Natural killer cell (primary cell): ENCODE results near the gene PTPRM. TPM values are rescaled to one million over a fixed set of nuclear protein-coding genes. Genes with fewer than 3 reads are reported as not detected.

Experiments used
- ATAC-seq, 3 donors: fragments of 150-1000 bp in 2 of 3; fragments of 200-7000 bp in 1 of 3; cut with Tn5 transposase; 1 replicate in 1 of 3; 2 replicates in 2 of 3; pipeline ENCODE4 v1.10.0; 2021; ENCODE audit warnings: mild to moderate bottlenecking in 2 of 3, moderate library complexity in 2 of 3
- DNase-seq, 2 donors: peaks; one replicate each; pipeline versions ENCODE4 v3.0.0 to v3.0.0-alpha.2; 2013 to 2021; ENCODE audit warnings: mixed read lengths in 1 of 2
- H3K27ac ChIP-seq: one replicate; pipeline ENCODE4 v1.5.1; 2013; ENCODE audit warnings: mild to moderate bottlenecking, low read length
- H3K27me3 ChIP-seq: one replicate; pipeline ENCODE4 v1.6.1; 2013; ENCODE audit warnings: low read length; ENCODE audit not compliant: control insufficient read depth, insufficient read depth
- H3K36me3 ChIP-seq: one replicate; pipeline ENCODE4 v1.6.1; 2013; ENCODE audit warnings: low read length; ENCODE audit not compliant: control insufficient read depth, insufficient read depth
- H3K4me1 ChIP-seq: one replicate; pipeline ENCODE4 v1.6.1; 2013; ENCODE audit warnings: low read length; ENCODE audit not compliant: control insufficient read depth, insufficient read depth
- H3K4me3 ChIP-seq: one replicate; pipeline ENCODE4 v1.5.1; 2013; ENCODE audit warnings: low read length
- H3K9me3 ChIP-seq: one replicate; pipeline ENCODE4 v1.6.1; 2013; ENCODE audit warnings: low read length; ENCODE audit not compliant: control insufficient read depth, insufficient read depth
- H3K27ac Mint-ChIP-seq, 2 donors: one replicate each; pipeline ENCODE4 v1.8.0; 2022; ENCODE audit warnings: mild to moderate bottlenecking in 2 of 2, mixed read lengths in 2 of 2, moderate library complexity in 1 of 2
- H3K27me3 Mint-ChIP-seq, 2 donors: one replicate each; pipeline ENCODE4 v1.8.0; 2022; ENCODE audit warnings: low read depth in 2 of 2, mixed read lengths in 2 of 2
- H3K36me3 Mint-ChIP-seq: one replicate; pipeline ENCODE4 v1.8.0; 2022; ENCODE audit warnings: mixed read lengths
- H3K4me1 Mint-ChIP-seq, 2 donors: one replicate each; pipeline ENCODE4 v1.8.0; 2022; ENCODE audit warnings: mixed read lengths in 2 of 2
- H3K4me3 Mint-ChIP-seq: one replicate; pipeline ENCODE4 v1.8.0; 2022; ENCODE audit warnings: mild to moderate bottlenecking, moderate library complexity, mixed read lengths
- H3K9me3 Mint-ChIP-seq, 2 donors: one replicate each; pipeline ENCODE4 v1.8.0; 2022; ENCODE audit warnings: mixed read lengths in 2 of 2
- WGBS: methylation state at CpG from one replicate; pipeline ENCODE4 v1.1.7; 2013; ENCODE audit warnings: missing lambda C conversion rate; ENCODE audit not compliant: insufficient coverage; 5-methylcytosine and 5-hydroxymethylcytosine counted together
- intact Hi-C: fragments of 100-400 bp; cut with micrococcal nuclease; formaldehyde crosslinking; loops from one replicate; pipeline ENCODE4 v1.14.2; 2022
- total RNA-seq, 4 donors: library from RNA; stranded (reverse); fragments of 120-200 nt in 1 of 4; gene quantifications; one replicate each; pipeline versions ENCODE4 v1.2.3 to v1.2.4, GENCODE V29; 2013 to 2022
- TF ChIP-seq, protein P1 (sequence below): fragments of 200-600 bp; IDR thresholded peaks from one replicate; pipeline ENCODE4 v1.8.0; 2022; ENCODE audit warnings: antibody characterized with exemption

PTPRM gene
- total RNA-seq, 3 donors from 2014 or later (not counting 1 experiment from before 2014, with no cell fraction given): 5.0 to 13.2 (median 12.1) TPM

DNA sequence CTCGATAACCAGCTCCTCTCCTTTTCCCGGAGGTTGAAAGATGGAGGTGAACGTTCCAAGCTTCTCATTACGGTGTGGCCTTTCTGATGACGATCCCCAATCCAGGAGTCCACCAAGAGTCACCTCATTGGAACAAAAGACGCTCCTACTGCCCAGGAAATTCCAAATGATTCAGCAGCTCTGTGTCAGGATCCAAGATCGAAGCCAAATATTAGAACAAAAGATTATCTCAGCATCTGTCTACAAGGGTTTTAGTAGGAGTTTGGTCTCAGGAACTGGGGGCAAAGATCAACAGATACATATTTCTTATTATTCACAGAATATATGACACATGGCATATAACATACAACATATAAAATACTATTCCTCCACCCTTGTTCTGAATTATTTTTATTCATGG, 881.0 kb downstream of the PTPRM start:
- Histone ChIP-seq H3K9me3 (no peaks in the 10 kb centered on the region), H3K4me3 (no peak overlapping the region), H3K27ac (no peak overlapping the region), H3K36me3 (no peaks in the 10 kb centered on the region), H3K4me1 (no peaks in the 10 kb centered on the region), H3K27me3 (no peaks in the 10 kb centered on the region)
- peaks cover 0 to 2% of the 10 kb centered on the region in 2 donors for H3K9me3 Mint-ChIP-seq
- no peak overlapping the region for H3K4me3 Mint-ChIP-seq
- no peak for ATAC-seq
- TF ChIP-seq, protein P1, sequence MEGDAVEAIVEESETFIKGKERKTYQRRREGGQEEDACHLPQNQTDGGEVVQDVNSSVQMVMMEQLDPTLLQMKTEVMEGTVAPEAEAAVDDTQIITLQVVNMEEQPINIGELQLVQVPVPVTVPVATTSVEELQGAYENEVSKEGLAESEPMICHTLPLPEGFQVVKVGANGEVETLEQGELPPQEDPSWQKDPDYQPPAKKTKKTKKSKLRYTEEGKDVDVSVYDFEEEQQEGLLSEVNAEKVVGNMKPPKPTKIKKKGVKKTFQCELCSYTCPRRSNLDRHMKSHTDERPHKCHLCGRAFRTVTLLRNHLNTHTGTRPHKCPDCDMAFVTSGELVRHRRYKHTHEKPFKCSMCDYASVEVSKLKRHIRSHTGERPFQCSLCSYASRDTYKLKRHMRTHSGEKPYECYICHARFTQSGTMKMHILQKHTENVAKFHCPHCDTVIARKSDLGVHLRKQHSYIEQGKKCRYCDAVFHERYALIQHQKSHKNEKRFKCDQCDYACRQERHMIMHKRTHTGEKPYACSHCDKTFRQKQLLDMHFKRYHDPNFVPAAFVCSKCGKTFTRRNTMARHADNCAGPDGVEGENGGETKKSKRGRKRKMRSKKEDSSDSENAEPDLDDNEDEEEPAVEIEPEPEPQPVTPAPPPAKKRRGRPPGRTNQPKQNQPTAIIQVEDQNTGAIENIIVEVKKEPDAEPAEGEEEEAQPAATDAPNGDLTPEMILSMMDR: no peak
- intact Hi-C loops: no loop called here
- H3K36me3 Mint-ChIP-seq: no peaks in the 10 kb centered on the region
- H3K4me1 Mint-ChIP-seq: no peaks in the 10 kb centered on the region
- WGBS: 85% methylated on average over 6 of the region's 7 CpGs
- no peak overlapping the region for H3K27ac Mint-ChIP-seq
- H3K27me3 Mint-ChIP-seq: peaks cover 0 to 4% of the 10 kb centered on the region in 2 donors
- DNase-seq: no peak

DNA sequence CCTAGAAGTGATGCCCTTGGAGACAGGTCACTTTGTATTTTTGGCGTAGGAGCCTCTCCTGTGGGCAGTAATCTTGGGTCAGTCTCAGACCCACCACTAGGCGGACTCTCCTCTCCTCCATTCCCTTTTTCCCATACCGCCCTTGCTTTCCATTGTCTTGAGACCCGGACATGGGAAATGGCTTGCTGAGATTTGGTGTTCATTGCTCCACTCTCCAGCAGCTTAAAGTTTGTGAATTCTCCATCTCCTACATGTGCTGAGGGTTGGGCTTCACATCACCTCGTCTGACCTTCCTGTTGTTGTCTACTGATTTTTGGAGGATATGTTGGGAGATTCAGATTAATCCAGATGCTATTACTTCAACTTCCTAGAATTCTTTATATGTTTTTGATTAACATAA, 882.9 kb downstream of the PTPRM start:
- Mint-ChIP-seq H3K4me3 (no peak overlapping the region), H3K36me3 (no peaks in the 10 kb centered on the region), H3K4me1 (no peaks in the 10 kb centered on the region), H3K9me3 (peaks cover 2% of the 10 kb centered on the region in 2 donors), H3K27me3 (peaks cover 0 to 4% of the 10 kb centered on the region in 2 donors), H3K27ac (no peak overlapping the region)
- H3K27ac ChIP-seq: no peak overlapping the region
- H3K4me3 ChIP-seq: no peak overlapping the region
- intact Hi-C loops: no loop called here
- H3K36me3 ChIP-seq: no peaks in the 10 kb centered on the region
- no peaks in the 10 kb centered on the region for H3K9me3 ChIP-seq
- WGBS: 83% methylated on average over 4 of the region's 5 CpGs
- TF ChIP-seq, protein P1: no peak
- H3K27me3 ChIP-seq: no peaks in the 10 kb centered on the region
- no peaks in the 10 kb centered on the region for H3K4me1 ChIP-seq
- ATAC-seq (no peak), DNase-seq (no peak)

DNA sequence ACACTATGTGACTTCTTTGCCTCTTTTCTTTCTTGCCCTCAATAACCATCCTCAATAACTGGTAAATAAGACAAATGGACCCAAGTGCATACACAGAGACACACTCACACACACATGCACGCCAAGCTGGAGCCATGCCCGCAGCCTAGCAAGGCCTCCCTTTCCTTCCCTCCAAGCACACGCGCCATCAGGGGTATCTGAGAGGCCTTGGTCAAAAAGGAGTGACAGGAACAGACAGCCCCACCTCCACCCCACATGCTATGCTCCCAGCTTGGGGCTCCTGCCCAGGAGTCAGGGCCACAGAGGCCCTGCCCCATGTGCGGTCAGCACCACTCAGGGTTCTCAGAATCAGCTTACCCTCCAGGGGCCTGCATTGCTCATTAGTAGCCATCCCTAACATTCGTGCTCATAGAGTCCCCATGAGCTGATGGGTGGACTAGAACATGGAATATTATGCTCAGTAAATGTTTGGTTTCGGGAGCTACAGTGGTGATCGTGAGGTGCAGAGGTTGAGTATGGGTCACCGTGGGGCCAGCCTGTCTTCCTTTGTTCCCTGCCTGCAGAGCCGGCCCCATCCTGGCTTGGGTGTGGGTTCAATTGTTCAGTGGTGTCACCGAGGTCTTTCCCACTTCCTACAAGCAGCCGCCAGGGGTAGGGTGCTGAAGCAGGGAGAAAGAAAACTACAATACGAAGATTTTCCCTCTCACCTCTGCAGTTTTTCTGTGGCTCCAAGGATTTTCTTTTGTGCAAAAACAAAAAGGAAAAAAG, 884.0 kb downstream of the PTPRM start:
- Mint-ChIP-seq H3K4me3 (no peak overlapping the region), H3K27ac (no peak overlapping the region), H3K36me3 (no peaks in the 10 kb centered on the region), H3K4me1 (no peaks in the 10 kb centered on the region), H3K9me3 (peaks cover 2% of the 10 kb centered on the region in 2 donors), H3K27me3 (peaks cover 0 to 4% of the 10 kb centered on the region in 2 donors)
- TF ChIP-seq, protein P1: no peak
- Histone ChIP-seq H3K4me3 (no peak overlapping the region), H3K27me3 (no peaks in the 10 kb centered on the region), H3K27ac (no peak overlapping the region), H3K9me3 (no peaks in the 10 kb centered on the region), H3K4me1 (no peaks in the 10 kb centered on the region), H3K36me3 (no peaks in the 10 kb centered on the region)
- DNase-seq: no peak
- 92% methylated on average over 11 of the region's 13 CpGs for WGBS
- ATAC-seq: no peak
- intact Hi-C loops: no loop called here

DNA sequence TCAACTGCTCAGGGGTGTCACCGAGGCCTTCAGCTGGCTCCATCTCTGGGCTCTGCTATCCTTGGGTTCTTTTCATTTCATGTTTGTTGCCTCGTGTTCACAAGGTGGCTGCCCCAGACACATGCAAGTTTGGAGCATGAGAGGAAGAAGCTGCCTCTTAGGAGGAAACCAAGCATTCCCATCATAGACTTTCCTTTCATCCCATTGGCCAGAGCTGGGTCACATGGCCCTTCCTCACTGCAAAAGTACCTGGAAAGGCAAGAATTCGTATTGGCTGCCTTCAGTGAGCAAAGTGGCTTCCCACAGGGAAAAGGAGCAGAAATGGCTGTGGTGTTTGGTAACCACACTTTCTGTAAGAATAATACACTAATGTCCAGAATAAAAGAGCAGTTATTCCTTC, 886.4 kb downstream of the PTPRM start:
- peak overlapping the region in 1 of 2 donors; percentile 30 for H3K27ac Mint-ChIP-seq
- DNase-seq: no peak
- 59% methylated on average over 3 of the region's 3 CpGs for WGBS
- peaks cover 0 to 2% of the 10 kb centered on the region in 2 donors for H3K9me3 Mint-ChIP-seq
- no peaks in the 10 kb centered on the region for H3K27me3 Mint-ChIP-seq
- Histone ChIP-seq H3K27ac (no peak overlapping the region), H3K27me3 (no peaks in the 10 kb centered on the region), H3K4me1 (no peaks in the 10 kb centered on the region), H3K9me3 (no peaks in the 10 kb centered on the region), H3K4me3 (no peak overlapping the region), H3K36me3 (no peaks in the 10 kb centered on the region)
- no peak overlapping the region for H3K4me3 Mint-ChIP-seq
- ATAC-seq: no peak
- H3K4me1 Mint-ChIP-seq: no peaks in the 10 kb centered on the region
- TF ChIP-seq, protein P1: no peak
- no peaks in the 10 kb centered on the region for H3K36me3 Mint-ChIP-seq
- intact Hi-C loops: no loop called here
